GM18907 (cell line): ENCODE measurements around the gene LRRC28.
"Not testable (repeated sequence)": the region's sequence is repeated elsewhere in the genome, so short reads cannot be mapped to it uniquely, and the experiment has no call there.

Experiments used
- ATAC-seq: cut with Tn5 transposase; IDR thresholded peaks from one replicate; pipeline ENCODE4 v1.9.1; 2021; ENCODE audit warnings: mild to moderate bottlenecking, moderate library complexity; ENCODE audit not compliant: unreplicated experiment

Gene LRRC28

GRCh38 chr15:99250857-99251841 lies at the start of gene LRRC28:
Gene LRRC28, plus strand, starts transcription at chr15:99251481. Its CDS starts 4,477 bp downstream, at chr15:99255958.
- ATAC-seq, result peak; percentile 95

- ATAC-seq, result no peak
Observed at GRCh38 chr15:99202176-99202552, 49.1 kb upstream of the LRRC28 start.

GRCh38 chr15:99207672-99208071 lies 43.6 kb upstream of the LRRC28 start:
- ATAC-seq, result no peak

GRCh38 chr15:99209326-99209725 lies 42.0 kb upstream of the LRRC28 start:
- ATAC-seq, result no peak

- no peak for ATAC-seq
Observed at GRCh38 chr15:99210334-99210733, 40.9 kb upstream of the LRRC28 start.

GRCh38 chr15:99211926-99212325 lies 39.4 kb upstream of the LRRC28 start:
- no peak for ATAC-seq

- ATAC-seq, result no peak
Observed at GRCh38 chr15:99212406-99212805, 38.9 kb upstream of the LRRC28 start.

- peak; percentile 83 for ATAC-seq
Observed at GRCh38 chr15:99213187-99213811, 38.0 kb upstream of the LRRC28 start.

GRCh38 chr15:99224372-99225214 lies 26.7 kb upstream of the LRRC28 start:
- ATAC-seq, result no peak

GRCh38 chr15:99226802-99227201 lies 24.5 kb upstream of the LRRC28 start:
- no peak for ATAC-seq

- ATAC-seq, result no peak
Observed at GRCh38 chr15:99228120-99228770, 23.0 kb upstream of the LRRC28 start.

GRCh38 chr15:99230867-99231266 lies 20.4 kb upstream of the LRRC28 start:
- ATAC-seq, result no peak

- no peak for ATAC-seq
Observed at GRCh38 chr15:99232740-99233139, 18.5 kb upstream of the LRRC28 start.

GRCh38 chr15:99234160-99234559 lies 17.1 kb upstream of the LRRC28 start:
- not testable (repeated sequence) for ATAC-seq

- ATAC-seq, result no peak
Observed at GRCh38 chr15:99238849-99239248, 12.4 kb upstream of the LRRC28 start.

- peak; percentile 83 for ATAC-seq
Observed at GRCh38 chr15:99239545-99240198, 11.6 kb upstream of the LRRC28 start.

- no peak for ATAC-seq
Observed at GRCh38 chr15:99241752-99242151, 9.5 kb upstream of the LRRC28 start.

GRCh38 chr15:99244306-99244705 lies 7.0 kb upstream of the LRRC28 start:
- no peak for ATAC-seq

- no peak for ATAC-seq
Observed at GRCh38 chr15:99247062-99247461, 4.2 kb upstream of the LRRC28 start.
